NCI-H460 (cell line): ENCODE data around the gene CCDC112. TPM values are rescaled to one million over a fixed set of nuclear protein-coding genes. Genes with fewer than 3 reads are reported as not detected.
"Not testable (repeated sequence)": the region's sequence is repeated elsewhere in the genome, so short reads cannot be mapped to it uniquely, and the experiment has no call there.

ENCODE experiments used
- DNase-seq: peaks from one replicate; pipeline ENCODE4 v3.0.0-alpha.2; 2016; ENCODE audit warnings: low read depth; ENCODE audit errors: extremely low read depth
- polyA plus RNA-seq: library from polyadenylated mRNA; depleted of rRNA; stranded (reverse); fragments of >200 nt; gene quantifications from 2 replicates; pipeline ENCODE4 v1.2.3, GENCODE V29; 2014; cell fraction: nucleus; rRNA removed
- total RNA-seq: library from RNA; depleted of rRNA; stranded (reverse); fragments of >200 nt; shearing (Covaris generic); gene quantifications from 2 replicates; pipeline ENCODE4 v1.2.3, GENCODE V29; 2014; rRNA removed

CCDC112 gene
- 10.9 and 13.0 TPM in 2 replicates for total RNA-seq
- 4.6 and 7.4 TPM in 2 replicates for polyA plus RNA-seq

GRCh38 chr5:115296124-115297022 is at the start of gene CCDC112:
CCDC112 (minus strand) TSS chr5:115296654; CDS start chr5:115296543, 111 bp downstream.
- DNase-seq, result peak; percentile 75

- no peak for DNase-seq
These were observed 48.9 kb upstream of the CCDC112 start for GRCh38 chr5:115345344-115345743.

GRCh38 chr5:115343855-115344254 is 47.4 kb upstream of the CCDC112 start:
- peak; percentile 85 for DNase-seq

GRCh38 chr5:115342590-115343377 is 46.3 kb upstream of the CCDC112 start:
- no peak for DNase-seq

- no peak for DNase-seq
These were observed 45.3 kb upstream of the CCDC112 start for GRCh38 chr5:115341745-115342144.

GRCh38 chr5:115338851-115339250 is 42.4 kb upstream of the CCDC112 start:
- no peak for DNase-seq

GRCh38 chr5:115337882-115338281 is 41.4 kb upstream of the CCDC112 start:
- no peak for DNase-seq

GRCh38 chr5:115336964-115337363 is 40.5 kb upstream of the CCDC112 start:
- no peak for DNase-seq

- DNase-seq, result no peak
These were observed 39.8 kb upstream of the CCDC112 start for GRCh38 chr5:115336201-115336720.

GRCh38 chr5:115335301-115335700 is 38.8 kb upstream of the CCDC112 start:
- DNase-seq, result no peak

GRCh38 chr5:115333164-115333563 is 36.7 kb upstream of the CCDC112 start:
- no peak for DNase-seq

- DNase-seq, result no peak
These were observed 34.4 kb upstream of the CCDC112 start for GRCh38 chr5:115330830-115331229.

GRCh38 chr5:115329475-115329874 is 33.0 kb upstream of the CCDC112 start:
- no peak for DNase-seq

- DNase-seq, result not testable (repeated sequence)
These were observed 32.3 kb upstream of the CCDC112 start for GRCh38 chr5:115328617-115329274.

GRCh38 chr5:115325296-115325959 is 29.0 kb upstream of the CCDC112 start:
- no peak for DNase-seq

- DNase-seq, result no peak
These were observed 27.6 kb upstream of the CCDC112 start for GRCh38 chr5:115324021-115324420.

- no peak for DNase-seq
These were observed 26.3 kb upstream of the CCDC112 start for GRCh38 chr5:115322729-115323128.

- DNase-seq, result no peak
These were observed 24.9 kb upstream of the CCDC112 start for GRCh38 chr5:115321309-115321708.

GRCh38 chr5:115320515-115320914 is 24.1 kb upstream of the CCDC112 start:
- DNase-seq, result no peak

GRCh38 chr5:115320006-115320405 is 23.6 kb upstream of the CCDC112 start:
- DNase-seq, result no peak
